ENCODE results near the gene GTF2A1L.
"Not testable (repeated sequence)": the region's sequence is repeated elsewhere in the genome, so short reads cannot be mapped to it uniquely, and the experiment has no call there.

GTF2A1L gene

GRCh38 chr2:48607307-48608014, 10.2 kb upstream of the GTF2A1L start:
- DNase-seq (ENCODE audit: low read depth), result no peak

DNA sequence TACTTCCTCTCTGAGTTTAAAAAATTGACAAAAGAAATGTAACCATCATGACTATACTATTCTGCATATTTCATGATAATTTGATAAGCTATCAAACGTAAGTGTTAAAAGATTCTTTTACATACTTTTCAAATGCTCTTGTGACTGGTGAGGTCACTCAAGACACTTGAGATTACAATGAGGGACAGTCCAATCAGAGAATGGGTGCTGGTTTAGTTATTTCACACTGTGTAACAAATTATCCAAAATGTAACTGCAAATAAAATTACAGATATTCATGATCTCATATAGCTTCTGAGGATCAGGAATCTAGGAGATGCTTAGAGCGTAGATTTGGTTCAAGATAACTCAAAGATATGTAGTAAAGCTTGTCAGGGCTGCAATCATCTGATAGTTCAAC, 4.4 kb upstream of the GTF2A1L start:
- no peak for DNase-seq (ENCODE audit: low read depth)

DNA sequence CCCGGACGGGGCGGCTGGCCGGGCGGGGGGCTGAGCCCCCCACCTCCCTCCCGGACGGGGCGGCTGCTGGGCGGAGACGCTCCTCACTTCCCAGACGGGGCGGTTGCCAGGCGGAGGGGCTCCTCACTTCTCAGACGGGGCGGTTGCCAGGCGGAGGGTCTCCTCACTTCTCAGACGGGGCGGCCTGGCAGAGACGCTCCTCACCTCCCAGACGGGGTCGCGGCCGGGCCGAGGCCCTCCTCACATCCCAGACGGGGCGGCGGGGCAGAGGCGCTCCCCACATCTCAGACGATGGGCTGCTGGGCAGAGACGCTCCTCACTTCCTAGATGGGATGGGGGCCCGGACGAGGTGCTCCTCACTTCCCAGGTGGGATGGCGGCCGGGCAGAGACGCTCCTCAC, 3.1 kb upstream of the GTF2A1L start:
- DNase-seq (ENCODE audit: low read depth), result not testable (repeated sequence)

GRCh38 chr2:48619526-48619925, 1.9 kb downstream of the GTF2A1L start:
- DNase-seq (ENCODE audit: low read depth), result no peak

DNA sequence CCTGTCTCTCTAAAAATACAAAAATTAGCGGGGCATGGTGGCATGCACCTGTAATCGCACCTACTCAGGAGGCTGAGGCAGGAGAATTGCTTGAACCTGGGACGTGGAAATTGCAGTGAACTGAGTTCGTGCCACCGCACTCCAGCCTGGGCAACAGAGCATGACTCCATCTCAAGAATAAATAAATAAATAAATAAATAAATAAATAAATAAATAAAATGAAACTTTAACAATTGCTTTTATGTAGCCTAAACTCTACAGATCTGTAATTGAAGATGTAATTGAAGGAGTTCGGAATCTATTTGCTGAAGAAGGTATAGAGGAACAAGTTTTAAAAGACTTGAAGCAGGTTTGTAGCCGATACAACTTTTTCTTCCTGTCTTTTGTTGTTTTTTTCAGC, 2.9 kb downstream of the GTF2A1L start:
- no peak for DNase-seq (ENCODE audit: low read depth)

DNA sequence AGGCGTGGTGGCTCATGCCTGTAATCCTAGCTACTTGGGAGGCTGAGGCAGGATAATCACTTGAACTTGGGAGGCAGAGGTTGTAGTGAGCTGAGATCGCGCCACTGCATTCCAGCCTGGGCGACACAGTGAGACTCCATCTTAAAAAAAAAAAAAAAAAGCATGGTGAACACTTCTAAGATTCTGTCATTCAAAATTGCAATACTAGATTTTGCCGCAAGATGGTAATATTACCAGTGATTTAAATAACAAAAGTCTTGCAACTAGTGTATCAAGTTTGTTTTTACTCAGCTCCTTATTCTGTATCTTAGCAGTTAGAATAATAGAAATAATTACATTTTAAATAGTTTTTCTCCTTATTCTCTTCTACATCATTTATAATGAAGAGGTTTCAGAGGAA, 5.0 kb downstream of the GTF2A1L start:
- DNase-seq (ENCODE audit: low read depth), result not testable (repeated sequence)

GRCh38 chr2:48624696-48625095, 7.0 kb downstream of the GTF2A1L start:
- no peak for DNase-seq (ENCODE audit: low read depth)

GRCh38 chr2:48626047-48626446, 8.4 kb downstream of the GTF2A1L start:
- no peak for DNase-seq (ENCODE audit: low read depth)

GRCh38 chr2:48633143-48633542, 15.5 kb downstream of the GTF2A1L start:
- DNase-seq (ENCODE audit: low read depth), result no peak

GRCh38 chr2:48635786-48636185, 18.1 kb downstream of the GTF2A1L start:
- DNase-seq (ENCODE audit: low read depth), result no peak

DNA sequence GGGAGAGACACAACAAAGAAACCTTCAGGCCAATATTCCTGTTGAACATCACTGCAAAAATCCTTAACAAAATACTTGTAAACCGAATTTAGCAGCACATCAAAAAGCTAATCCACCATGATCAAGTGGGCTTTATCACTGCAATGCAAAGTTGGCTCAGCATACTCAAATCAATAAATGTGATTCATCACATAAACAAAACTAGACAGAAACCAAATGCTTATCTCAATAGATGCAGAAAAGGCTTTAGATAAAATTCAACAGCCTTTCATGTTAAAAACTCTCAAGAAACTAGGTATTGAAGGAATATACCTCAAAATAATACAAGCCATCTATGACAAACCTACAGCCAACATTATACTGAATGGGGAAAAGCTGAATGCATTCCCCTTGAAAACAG, 20.6 kb downstream of the GTF2A1L start:
- DNase-seq (ENCODE audit: low read depth), result no peak

DNA sequence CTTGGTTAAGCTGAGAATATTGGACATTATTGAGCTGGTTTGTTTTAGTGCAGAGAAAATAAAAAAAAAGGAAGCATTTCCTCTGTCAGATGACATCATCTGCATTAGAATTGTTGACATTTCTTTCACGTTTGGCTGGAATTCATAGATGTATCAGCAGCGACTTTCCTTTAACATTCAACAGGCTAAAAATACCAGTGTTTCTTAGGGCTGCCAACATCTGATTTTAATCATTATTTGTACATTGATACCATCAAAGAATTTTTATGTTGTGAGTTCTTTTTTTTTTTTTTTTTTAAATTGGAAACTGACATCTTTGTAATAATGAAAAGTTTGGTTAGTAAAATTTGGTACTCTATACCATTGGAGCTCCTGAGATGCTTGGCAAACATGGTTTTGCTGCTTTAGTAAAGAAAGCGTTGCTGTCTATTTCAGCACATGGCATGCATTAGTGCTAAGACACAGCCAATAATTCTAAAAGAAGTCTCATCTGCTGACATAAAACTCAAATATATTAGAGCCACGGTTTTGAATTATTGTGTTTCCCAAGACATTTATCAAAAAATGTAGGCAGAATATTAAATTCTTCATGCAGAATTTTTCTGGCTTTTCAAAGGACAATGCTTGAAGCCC, 33.6 kb downstream of the GTF2A1L start:
- DNase-seq (ENCODE audit: low read depth), result no peak

GRCh38 chr2:48668992-48669391, 51.3 kb downstream of the GTF2A1L start:
- DNase-seq (ENCODE audit: low read depth), result no peak

- DNase-seq (ENCODE audit: low read depth), result no peak
These were observed 55.9 kb downstream of the GTF2A1L start for GRCh38 chr2:48673581-48673980.

DNA sequence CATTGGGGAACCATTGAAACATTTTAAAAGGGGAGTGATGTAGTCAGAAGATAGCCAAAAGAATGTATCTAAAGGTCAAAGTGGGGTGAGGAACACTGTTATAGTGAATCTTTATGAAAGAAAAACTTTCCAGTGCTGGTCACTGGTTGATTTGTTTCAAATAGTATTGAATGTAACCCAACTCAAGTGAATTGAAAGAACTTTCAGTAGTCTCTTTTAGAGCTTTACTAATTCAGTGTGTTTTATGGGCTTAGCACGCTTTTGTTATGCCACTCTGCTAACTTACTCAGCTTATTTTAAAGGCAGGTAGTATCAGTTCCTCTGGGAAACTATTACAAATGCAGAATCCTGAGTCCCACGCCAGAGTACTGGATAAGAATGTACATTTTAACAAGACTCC, 57.3 kb downstream of the GTF2A1L start:
- no peak for DNase-seq (ENCODE audit: low read depth)

DNA sequence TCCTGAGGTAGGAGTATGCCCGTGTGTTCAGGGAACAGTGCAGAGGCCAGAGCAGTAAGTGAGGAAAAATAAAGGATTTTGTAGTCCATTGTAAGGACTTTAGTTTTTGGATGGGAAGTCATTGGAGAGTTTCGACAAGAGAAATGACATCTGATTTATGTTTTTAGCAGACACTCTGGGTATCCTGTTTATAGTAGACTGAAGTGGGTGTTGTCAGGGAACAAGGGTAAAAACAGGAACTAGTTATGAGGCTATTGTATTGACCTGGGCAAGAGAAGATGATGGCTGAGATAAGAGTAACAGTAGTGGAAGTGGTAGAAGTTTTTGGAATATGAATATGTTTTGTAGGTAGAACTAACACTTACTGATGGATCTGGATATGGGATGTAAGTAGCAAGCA, 59.8 kb downstream of the GTF2A1L start:
- no peak for DNase-seq (ENCODE audit: low read depth)

GRCh38 chr2:48685126-48685525, 67.5 kb downstream of the GTF2A1L start:
- no peak for DNase-seq (ENCODE audit: low read depth)

GRCh38 chr2:48691935-48692691, 74.5 kb downstream of the GTF2A1L start:
- no peak for DNase-seq (ENCODE audit: low read depth)

DNA sequence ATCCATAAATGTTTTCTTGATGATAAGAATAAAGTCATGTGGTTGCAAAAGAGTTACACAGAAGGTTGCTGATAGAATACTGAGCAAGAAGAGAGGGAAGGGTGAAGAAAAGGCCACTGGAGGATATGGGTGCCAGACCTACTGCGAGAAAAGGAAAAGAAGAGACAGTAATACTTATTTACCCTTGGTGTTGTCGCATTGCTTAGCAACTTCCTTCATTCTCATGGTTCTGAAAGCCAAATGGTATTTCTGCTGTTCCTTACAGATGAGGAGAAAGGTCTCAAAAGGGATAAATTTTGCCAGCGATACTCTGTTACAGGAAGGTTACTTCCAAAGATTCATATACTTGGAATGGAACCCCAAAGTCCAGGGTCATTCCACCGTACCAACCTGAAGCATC, 75.4 kb downstream of the GTF2A1L start:
- DNase-seq (ENCODE audit: low read depth), result no peak

- DNase-seq (ENCODE audit: low read depth), result no peak
These were observed 76.0 kb downstream of the GTF2A1L start for GRCh38 chr2:48693645-48694044.

DNA sequence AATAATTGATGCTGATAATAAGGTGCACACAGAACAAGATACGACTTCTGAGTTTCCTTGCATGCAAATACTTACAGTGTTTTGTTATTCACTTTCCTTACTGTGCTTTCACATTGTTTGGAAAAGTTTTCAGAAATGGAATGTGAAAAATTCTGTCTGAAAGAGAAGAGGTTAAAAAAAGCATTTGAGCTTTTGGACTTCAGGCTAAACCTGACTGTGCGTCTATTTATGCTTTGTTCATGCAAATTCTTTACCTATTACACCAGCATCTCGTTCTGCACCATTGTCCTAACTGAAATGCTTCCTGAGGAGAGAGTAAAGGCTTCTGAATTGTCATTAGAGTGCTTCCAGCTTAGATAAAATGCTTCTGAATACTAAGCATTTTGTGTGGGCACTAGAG, 76.5 kb downstream of the GTF2A1L start:
- DNase-seq (ENCODE audit: low read depth), result no peak

DNA sequence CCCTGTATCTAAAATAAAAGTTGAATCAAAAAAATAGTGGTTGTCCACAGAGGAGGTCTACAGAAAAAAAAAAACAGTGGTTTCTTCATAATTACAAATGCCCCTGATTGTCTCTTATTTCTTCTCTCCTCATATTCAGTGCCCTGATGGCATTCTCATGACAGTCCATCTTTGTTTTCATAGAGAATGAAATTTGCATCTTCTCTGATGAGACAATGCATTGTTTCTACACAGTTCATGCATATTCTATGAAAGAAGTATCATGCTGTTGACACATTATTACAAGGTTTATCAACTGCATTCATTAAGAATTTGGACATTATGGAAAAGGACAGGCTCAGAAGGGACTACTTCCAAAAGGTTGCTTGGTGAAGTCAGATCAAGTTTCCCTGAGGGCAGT, 78.3 kb downstream of the GTF2A1L start:
- no peak for DNase-seq (ENCODE audit: low read depth)

DNA sequence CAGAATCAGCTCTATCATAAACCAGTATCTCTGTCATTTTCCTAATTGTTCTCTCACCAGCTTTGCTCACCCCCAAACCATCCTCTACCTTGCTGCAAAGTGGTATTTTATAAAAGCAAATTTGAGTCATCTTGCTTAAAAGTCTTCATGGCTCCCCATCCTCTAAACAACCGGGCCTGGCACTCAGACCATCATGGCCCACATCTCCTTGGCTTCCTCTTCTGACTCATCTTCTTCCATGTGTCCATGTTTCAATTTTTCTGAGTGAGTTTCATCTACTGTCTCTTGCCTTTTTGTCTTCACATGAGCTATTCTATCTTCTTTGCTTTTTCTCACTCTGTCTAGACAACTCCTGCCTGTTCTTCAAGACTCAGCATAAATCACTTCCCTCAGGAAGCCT, 79.2 kb downstream of the GTF2A1L start:
- DNase-seq (ENCODE audit: low read depth), result no peak

Measured in stimulated activated CD8-positive, alpha-beta memory T cell treated with anti-CD3 and anti-CD28 coated beads, Interleukin-15, amount 100 ng/mL, for 1 hour (primary cell).